NOMO-1 treated with dmso at 0.1 percent for 144 hours (cell line): ENCODE measurements around the gene PTPRN2.

Experiments used
- DNase-seq: peaks from one replicate; lab custom pipeline; 2025; ENCODE audit not compliant: unreplicated experiment; lab: John Stamatoyannopoulos, UW

Gene PTPRN2

DNA sequence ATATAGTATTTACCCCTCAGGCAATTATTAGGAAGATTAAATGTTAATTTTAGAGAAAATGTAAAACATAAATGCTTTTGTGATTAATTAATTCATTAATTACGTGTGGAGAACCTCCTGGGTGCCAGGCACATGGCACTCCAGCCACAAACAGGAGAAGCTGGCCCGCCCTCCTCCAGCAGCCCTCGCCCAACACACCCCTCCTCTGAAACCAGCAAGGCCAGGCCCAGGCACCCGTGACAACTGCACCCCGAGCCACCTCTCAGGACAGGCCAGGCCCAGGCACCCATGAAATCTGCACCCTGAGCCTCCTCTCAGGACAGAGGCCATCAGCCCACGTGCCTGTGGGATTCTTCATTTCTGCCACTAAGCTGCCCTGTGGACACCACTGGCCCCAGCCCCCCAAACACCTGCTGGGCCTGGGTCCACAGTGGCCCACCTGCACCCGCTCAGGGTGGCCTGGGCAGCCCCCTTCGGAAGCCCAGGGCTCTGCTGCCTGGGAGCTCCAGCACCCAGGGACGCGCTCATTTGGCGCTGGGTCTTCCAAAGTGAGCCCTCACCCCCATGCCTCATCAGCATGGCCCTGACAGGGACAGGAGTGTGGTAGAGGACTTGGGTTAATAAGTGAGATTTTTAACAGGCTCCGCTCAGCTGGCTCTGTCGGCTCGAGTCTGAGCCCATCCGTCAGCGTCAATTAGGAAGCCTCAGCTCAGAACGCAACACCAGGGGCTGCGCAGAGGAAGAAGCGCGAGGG, 768.7 kb downstream of the PTPRN2 start:
- no peak for DNase-seq

DNA sequence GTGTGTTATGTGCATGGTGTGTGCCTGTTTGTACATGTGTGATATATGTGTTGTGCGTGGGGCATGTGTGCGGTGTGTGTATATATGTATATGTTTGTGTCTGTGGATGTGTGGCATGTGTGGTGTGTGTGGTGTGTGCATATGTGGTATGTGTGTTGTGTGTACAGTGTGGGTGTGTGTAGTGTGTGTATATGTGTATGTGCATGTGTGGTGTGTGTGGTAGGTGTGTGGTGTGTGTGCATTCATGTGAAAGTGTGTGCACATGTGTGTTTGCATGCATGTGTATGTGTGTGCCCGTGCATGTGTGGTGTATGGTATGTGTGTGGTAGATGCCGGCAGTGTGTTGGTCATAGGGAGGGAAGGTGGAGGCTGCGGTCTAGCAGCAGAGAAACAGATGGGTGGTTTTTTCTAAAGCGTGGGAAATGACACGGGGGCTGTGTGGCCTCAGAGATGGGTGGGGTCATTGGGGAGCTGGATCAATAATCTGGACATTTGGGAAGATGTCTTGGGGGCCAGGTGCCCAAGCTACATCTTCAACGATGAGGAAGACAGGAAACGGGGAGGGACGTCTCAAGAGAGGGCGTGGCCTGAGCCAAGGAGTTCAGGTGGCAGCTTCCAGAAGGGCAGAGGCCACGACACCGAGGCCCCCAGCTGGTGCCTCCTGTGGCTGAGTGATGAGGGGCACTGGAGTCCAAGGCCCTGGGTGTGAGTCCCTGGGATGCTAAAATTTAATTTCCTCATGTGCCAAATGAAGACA, 769.5 kb downstream of the PTPRN2 start:
- DNase-seq: no peak

DNA sequence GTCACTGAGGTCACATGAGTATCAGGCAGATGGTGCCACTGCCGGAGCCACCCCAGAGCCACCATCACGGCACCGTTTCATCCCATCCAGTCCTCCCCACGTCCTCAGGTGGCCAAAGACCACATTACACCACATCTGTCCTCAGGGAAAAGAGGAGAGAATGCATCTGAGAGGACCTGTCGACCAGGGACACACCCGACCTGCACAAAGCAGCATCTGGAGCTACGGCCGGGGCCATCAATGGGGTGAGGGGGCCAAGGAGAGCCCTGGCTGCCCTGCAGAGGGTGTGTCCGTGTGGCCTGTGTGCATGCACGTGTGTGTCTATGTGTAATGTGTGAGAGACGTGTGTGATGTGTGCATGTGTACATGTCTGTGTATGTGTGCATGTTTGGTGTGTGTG, 770.2 kb downstream of the PTPRN2 start:
- DNase-seq: no peak

DNA sequence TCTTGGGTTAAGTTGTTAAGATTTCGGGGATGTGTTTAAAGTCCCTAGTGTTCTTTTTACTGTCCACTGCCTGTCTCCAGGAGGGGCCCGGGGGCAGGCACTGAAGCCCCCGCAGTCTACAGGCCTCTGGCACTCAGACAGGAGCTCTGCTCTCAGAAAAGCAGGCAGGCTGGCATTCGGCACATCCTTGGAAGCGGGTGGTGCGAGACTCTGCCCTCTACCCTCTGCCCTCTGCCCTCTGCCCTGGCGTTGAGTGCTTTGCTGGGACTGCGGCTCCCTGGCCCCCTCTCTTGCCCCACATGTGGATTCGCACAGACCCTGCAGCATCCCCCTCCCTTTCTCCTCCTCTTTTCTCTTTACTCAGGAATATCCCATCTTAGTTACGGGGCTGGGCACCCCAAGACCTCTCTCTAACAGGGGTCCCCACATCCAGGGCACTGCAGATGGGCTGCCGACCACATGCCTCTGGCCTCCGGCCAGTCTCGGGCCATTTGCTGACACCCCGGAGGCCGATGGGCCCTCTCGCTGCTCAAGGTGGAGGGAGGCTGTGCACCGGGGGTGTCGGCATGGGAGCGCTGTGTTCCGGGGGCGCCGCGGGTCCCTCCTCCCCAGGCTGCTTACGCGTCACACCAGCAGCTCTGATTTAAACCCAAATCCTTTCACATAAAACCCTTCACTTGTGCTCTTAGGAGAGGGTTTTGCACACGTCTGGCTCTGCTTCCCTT, 770.9 kb downstream of the PTPRN2 start:
- DNase-seq: no peak

DNA sequence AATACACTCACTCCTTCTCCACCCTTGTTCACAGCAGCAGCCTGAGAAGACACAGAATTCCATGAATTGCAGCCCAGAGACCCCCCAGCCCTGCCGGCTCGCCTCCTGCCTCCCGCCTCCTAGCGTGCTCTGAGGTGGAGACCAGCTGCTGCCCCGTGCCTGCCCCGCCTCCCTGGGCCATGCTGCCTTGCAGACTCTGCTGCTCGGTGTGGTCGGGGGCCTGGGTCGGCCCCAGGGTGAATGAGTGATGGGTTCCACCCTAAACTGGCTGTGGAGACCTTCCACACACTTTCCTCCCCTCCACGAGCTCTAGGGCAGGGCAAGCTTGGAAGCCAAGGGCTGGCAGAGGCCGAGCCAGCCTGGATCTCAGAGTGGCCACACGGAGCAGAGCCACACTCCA, 771.5 kb downstream of the PTPRN2 start:
- DNase-seq: no peak

DNA sequence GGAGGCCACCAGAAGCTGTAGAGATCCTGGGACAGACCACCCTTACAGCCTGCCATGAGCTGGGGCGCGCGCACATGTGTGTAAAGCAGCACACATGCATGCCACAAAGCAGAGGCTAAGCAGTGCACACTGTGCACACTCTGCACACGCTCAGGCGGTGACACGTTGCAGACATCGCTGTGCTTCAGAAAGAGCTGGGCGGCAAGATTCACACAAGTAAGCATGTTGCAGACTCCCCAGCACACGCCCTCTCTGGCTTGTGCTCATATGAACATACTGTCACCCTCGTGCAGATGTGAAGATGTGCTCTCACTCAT, 772.0 kb downstream of the PTPRN2 start:
- no peak for DNase-seq

DNA sequence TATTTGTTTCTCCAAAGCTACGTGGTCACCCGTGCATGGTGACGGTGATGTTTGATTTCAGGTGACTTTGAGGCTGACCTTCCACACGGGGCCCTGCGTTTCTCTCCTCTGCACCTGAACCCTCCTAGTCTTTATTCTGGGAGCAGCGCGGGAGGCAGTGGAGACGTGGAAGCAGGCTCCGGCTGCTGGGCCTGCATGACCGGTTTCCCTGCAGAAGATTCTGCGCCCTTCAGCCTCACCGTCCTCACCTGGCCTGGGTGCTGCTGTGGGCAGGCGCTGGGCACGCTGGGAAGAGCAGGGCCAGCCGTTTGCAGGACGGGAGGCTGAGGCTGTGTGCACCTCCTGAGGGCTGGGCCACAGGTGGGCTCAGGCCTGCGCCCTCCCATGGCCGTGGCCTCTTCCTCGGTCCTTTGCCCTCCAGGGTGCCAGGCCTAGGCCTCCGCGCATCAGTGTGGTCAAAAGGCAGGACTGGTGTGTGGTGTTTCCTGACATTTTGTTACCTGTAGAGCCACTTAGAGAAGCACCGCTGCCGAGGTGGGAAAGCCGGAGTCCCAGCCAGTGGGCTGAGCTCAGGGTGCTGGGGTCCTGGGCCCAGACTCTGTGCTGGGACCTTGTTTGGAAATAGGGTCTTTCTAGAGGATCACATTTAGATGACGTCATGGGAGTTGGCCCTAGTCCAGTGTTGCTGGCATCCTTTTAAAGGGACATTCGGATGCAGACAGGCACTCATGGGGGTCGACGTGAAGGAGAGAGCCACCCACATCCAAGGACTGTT, 772.5 kb downstream of the PTPRN2 start:
- no peak for DNase-seq

DNA sequence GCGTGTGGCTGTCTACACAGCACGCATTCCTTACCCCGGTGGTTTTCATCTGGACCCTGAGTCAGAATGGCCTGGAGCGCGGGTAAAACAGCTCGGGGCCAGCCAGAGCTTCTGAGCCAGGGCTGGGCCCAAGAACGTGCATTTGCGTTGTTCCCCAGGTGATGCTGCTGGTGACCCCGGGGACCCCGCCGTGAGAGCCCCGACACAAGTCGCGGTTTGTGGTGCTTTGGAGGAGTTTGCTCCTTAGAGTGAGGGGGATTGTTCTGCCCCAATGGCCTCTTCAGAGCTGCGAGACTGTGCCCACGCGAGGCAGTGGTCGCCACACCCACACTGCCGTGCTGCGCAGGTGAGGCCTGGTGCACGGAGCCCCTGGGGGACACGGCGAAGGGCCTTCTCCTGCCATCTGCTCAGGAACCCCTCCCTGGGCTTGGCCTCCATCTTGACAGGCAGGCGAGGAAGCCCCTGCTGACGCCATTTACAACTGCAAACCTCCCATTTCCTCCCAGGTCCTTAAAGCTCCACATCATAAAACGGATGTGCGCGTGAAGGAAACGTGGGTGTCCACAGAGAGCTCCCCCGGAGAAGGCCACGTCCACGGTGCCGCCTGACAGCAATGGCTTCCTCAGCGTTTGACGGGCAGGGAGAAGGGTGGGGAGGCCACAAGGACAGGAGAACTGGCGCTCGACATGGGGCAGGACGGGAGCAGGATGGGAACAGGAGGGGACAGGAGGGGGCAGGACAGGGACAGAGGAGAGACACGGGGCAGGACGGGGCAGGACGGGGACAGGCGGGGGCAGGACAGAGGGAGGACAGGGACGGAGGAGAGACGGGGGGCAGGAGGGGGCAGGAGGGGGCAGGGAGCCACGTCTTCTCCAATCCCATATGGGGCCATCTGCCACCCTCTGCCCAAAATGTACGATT, 773.6 kb downstream of the PTPRN2 start:
- no peak for DNase-seq

DNA sequence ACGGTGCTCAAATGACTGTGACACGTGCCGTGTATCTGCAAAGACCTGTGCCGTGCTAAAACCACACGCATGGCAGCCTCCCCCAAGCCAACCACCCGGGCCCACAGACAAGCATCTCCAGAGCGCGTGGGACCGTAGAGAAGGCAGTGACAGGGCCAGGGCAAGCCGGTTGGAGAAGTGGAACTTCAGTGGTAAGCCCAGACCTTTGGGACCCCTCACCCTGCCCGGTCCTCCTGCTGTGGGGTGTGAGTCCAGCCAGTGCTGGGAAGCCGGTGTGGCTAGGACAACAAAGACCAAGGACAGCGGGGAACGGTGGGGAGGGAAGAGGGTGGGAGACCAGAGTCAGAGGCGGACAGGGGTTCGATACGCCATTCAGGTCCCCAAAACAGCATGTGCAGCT, 774.6 kb downstream of the PTPRN2 start:
- no peak for DNase-seq

DNA sequence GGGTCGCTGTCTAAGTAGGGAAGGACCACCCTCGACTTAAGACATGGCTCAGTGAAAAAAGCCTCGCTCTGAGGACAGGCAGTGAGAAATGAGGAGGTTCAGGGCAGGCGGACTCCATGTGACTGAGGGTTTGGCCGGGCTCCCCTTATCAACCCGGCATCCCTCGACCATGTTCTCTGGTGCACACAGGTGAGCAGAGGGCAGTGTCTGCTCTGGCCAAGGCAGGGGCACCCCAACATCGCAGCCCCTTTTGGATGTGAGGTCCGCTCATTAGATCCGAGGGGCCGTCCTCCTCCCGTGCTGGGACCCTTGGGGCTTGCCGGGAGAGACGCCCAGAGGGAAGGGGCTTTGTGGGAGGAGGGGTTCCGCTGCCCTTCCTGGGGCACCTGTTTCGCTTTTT, 775.7 kb downstream of the PTPRN2 start:
- no peak for DNase-seq

DNA sequence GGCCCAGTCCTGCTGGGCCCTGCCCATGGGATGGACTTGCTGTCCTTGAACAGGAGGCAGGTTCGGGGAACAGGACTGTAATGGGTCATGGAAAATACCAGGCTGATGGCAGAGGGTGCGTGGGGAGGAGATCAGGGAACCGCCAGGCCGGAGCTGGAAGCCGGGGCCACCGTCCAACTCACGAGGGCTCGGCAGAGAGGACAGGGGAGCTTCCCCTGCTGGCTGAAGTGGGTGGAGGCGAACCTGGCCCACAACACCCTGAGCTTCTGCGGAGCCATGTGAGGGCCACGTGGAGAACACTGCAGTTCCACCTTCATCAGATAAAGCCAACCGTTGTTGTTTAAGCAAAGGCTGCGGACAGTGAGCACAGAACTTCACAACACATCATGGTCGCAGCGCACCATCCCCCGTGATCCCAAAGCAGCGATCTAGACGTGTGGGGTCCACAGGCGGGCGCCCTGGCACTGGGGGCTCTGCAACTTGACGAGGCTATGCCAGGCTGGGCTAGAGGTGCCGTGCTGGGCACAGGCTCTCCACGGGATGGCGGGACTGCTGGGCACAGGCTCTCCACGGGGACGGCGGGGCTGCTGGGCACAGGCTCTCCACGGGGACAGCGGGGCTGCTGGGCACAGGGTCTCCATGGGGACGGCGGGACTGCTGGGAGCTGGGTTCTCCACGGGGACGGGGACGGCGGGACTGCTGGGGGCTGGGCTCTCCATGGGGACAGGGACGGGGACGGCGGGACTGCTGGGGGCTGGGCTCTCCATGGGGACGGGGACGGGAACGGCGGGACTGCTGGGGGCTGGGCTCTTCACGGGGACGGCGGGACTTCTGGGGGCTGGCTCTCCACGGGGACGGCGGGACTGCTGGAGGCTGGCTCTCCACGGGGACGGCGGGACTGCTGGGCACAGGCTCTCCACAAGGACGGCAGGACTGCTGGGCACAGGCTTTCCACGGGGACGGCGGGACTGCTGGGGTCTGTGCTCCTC, 777.5 kb downstream of the PTPRN2 start:
- no peak for DNase-seq

DNA sequence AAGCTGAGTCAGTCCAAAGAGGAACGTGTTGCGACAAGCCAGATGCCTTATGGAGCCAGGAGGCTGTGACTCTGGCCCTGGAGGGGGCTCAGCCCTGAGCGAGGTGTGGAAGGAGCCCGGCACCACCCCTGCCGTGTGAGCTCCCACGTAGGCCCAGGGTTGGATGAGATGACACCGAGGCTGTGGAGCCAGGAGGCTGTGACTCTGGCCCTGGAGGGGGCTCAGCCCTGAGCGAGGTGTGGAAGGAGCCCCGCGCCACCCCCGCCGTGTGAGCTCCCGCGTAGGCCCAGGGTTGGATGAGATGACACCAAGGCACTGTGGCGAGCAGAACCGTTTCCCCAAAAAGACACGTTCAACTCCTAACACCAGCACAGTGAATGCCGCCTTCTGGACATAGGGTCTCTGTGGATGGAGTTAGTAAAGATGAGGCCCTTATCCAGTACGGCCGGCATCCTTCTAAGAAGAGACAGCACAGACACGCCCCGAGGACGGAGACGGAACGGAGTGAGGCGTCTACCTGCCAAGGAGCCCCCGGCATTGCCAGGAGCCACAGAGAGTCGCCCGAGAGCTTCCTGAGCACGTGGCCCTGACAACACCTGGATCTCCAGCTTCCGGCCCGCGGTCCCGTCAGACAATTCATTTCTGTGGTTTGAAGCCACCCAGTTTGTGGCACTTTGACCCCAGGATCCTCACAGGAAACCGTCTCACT, 778.3 kb downstream of the PTPRN2 start:
- DNase-seq: no peak

DNA sequence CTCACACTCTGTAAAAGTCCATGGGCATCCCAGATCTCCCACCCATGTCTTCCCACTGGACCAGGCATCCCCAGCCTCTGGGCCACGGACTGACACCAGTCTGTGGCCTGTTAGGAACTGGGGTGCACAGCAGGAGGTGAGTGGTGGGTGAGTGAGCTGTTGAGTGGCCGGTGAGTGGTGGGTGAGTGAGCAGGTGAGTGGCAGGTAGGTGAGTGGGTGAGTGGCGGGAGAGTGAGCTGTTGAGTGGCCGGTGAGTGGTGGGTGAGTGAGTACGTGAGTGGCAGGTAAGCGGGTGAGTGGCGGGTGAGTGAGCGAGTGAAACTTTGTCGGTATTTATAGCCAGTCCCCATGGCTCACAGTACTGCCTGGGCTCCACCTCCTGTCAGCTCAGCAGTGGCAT, 779.6 kb downstream of the PTPRN2 start:
- DNase-seq: no peak

DNA sequence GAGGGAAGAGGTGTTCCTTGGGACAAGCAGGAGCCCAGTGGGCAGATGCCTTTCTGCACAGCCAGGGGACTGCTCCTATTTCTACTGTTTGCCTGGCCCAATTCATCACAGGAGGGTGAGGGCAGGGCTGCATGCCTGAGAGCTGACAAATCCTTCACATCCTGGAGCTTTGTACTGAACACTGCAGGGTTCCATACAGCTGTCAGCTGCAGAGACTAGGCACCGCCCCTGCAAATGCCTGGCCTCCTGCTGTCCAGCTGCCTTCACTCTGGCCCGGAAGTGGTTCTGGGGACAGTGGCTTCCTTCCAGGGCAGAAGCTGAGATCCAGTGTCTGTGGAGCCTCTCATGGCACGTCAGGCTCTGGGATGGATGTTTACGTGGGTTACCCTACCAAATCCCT, 780.1 kb downstream of the PTPRN2 start:
- DNase-seq: no peak

DNA sequence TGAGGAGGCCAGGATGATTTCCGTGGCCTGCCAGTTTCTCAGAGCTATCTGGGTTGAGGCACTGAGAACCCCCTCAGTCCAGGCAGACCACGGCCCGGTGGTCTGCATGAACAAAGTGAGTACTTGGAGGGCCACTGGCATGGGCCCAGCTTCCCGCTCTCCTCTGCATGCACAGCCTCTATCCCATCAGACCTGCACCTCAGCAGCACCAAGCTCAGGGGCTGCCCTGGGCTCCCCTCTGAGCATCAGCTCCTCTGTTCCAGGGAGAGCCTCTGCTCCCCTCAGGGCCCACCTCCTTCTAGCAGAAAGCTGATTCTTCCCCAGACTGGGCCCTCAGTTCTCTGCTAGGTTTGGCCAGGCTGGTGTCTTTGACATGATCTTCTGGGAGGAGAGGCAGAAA, 780.9 kb downstream of the PTPRN2 start:
- no peak for DNase-seq

DNA sequence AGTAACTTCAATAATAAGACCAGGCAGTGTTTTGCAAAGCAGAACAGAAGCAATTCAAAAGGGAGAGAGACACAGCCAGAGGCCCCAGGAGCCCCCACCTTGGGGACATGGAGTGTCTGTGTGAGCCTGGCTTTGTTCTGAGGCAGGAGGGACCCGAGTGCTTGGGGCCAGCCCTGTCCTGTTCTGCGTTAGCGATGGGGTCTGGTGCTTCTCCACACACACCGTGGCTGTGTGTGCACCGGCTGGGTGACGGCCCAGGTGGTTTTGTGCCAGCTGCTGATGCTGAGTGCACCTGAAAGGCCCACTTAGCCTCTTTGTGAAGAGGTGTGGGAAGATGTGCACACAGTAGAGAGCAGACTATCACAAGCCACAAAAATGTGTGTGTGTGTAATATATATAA, 781.9 kb downstream of the PTPRN2 start:
- DNase-seq: no peak

DNA sequence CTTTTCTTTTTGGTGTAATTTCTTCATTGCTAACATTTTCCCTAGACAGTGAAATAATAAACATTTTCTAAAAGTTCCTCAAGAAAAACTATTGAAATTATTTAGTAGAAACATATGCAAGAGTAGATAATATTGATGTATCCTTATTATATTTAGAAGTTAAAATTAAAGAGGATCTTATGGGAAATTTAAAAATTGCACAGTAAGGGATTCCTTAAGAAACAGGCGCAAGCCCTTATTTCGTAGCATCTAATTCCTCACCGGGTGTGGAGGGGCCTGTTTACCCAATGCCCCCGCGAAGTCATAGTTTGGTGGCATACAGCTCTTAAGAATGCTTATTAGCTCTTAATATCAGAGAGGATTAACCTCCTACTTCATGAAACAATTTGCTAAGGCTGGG, 783.7 kb downstream of the PTPRN2 start:
- DNase-seq: no peak

DNA sequence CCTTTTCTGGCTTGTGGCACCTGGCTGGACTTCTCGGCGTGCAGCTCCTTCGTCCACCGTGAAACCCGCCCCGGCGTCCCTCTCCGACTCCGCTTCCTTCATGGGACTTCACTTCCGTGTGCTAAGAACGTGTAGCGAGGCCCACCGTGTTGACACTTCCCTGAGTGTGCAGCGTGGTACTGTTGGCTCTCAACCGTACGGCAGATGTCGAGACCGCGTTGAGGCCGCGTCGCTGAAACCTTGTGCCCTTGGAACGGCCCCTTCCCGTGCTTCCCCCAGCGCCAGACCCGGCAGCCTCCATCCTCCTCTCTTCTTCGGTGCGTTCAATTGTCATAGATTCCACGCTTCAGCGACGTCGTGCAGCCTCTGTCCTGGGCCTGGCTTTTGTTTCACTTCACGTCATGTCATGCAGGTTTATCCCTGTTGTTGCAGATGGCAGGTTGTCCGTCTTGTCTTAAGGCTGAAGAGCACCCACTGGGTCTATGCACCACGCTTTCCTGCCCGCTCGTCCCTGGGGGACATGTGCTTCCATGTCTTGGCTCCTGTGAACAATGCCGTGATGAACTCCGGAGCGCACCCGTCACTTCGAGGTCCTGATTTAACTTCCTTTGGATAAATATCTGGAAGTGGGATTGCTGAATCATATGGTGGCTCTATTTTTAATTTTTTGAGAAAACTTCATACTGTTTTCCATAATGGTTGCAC, 785.5 kb downstream of the PTPRN2 start:
- no peak for DNase-seq
